ENCODE measurements around the gene MUC15.

MUC15 gene

GRCh38 chr11:26580929-26581328, 8.9 kb upstream of the MUC15 start:
- H3K4me1 ChIP-seq (ENCODE audit: insufficient read depth, low read length, poor library complexity, severe bottlenecking) = no peaks in the 10 kb centered on the region
- no peaks in the 10 kb centered on the region for H3K36me3 ChIP-seq (ENCODE audit: insufficient read depth, low read length)
- H3K79me2 ChIP-seq (ENCODE audit: insufficient read depth, low read length) = no peaks in the 10 kb centered on the region
- H3F3A ChIP-seq (ENCODE audit: low read depth) = no peaks in the 10 kb centered on the region
- H3K4me3 ChIP-seq (ENCODE audit: low read length, poor library complexity, severe bottlenecking) = no peak overlapping the region
- no peak overlapping the region for H3K4me2 ChIP-seq (ENCODE audit: low read depth, low read length, poor library complexity, severe bottlenecking)
- no peaks in the 10 kb centered on the region for H3K9me3 ChIP-seq (ENCODE audit: insufficient read depth, low read depth, low read length)
- no peak overlapping the region for H3K9ac ChIP-seq (ENCODE audit: low read depth, low read length, poor library complexity, severe bottlenecking)
- H2AFZ ChIP-seq (ENCODE audit: low read length) = no peak overlapping the region
- TF ChIP-seq, protein P1, sequence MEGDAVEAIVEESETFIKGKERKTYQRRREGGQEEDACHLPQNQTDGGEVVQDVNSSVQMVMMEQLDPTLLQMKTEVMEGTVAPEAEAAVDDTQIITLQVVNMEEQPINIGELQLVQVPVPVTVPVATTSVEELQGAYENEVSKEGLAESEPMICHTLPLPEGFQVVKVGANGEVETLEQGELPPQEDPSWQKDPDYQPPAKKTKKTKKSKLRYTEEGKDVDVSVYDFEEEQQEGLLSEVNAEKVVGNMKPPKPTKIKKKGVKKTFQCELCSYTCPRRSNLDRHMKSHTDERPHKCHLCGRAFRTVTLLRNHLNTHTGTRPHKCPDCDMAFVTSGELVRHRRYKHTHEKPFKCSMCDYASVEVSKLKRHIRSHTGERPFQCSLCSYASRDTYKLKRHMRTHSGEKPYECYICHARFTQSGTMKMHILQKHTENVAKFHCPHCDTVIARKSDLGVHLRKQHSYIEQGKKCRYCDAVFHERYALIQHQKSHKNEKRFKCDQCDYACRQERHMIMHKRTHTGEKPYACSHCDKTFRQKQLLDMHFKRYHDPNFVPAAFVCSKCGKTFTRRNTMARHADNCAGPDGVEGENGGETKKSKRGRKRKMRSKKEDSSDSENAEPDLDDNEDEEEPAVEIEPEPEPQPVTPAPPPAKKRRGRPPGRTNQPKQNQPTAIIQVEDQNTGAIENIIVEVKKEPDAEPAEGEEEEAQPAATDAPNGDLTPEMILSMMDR (conservative IDR thresholded peaks at IDR 0.05; ENCODE audit: low read length) = no peak
- no peak for TF ChIP-seq EZH2phosphoT487 (IDR thresholded peaks at IDR 0.05; ENCODE audit: borderline replicate concordance)
- no peaks in the 10 kb centered on the region for H4K20me1 ChIP-seq (ENCODE audit: insufficient read depth, low read length, poor library complexity, severe bottlenecking)
- H3K27me3 ChIP-seq (ENCODE audit: insufficient read depth, low read length, poor library complexity, severe bottlenecking) = no peaks in the 10 kb centered on the region
- no peaks in the 10 kb centered on the region for H3K9me2 ChIP-seq (replicated peaks; ENCODE audit: low read depth, low read length)

GRCh38 chr11:26579683-26580082, 7.6 kb upstream of the MUC15 start:
- Histone ChIP-seq H2AFZ (ENCODE audit: low read length) (no peak overlapping the region), H3K79me2 (ENCODE audit: insufficient read depth, low read length) (no peaks in the 10 kb centered on the region), H3K36me3 (ENCODE audit: insufficient read depth, low read length) (no peaks in the 10 kb centered on the region), H3K4me3 (ENCODE audit: low read length, poor library complexity, severe bottlenecking) (no peak overlapping the region), H3K9ac (ENCODE audit: low read depth, low read length, poor library complexity, severe bottlenecking) (no peak overlapping the region), H3F3A (ENCODE audit: low read depth) (no peaks in the 10 kb centered on the region), H3K27me3 (ENCODE audit: insufficient read depth, low read length, poor library complexity, severe bottlenecking) (no peaks in the 10 kb centered on the region), H3K9me3 (ENCODE audit: insufficient read depth, low read depth, low read length) (no peaks in the 10 kb centered on the region), H3K9me2 (replicated peaks; ENCODE audit: low read depth, low read length) (no peaks in the 10 kb centered on the region), H3K4me1 (ENCODE audit: insufficient read depth, low read length, poor library complexity, severe bottlenecking) (no peaks in the 10 kb centered on the region), H3K4me2 (ENCODE audit: low read depth, low read length, poor library complexity, severe bottlenecking) (no peak overlapping the region), H4K20me1 (ENCODE audit: insufficient read depth, low read length, poor library complexity, severe bottlenecking) (no peaks in the 10 kb centered on the region)
- TF ChIP-seq, protein P1 (conservative IDR thresholded peaks at IDR 0.05; ENCODE audit: low read length) = no peak
- no peak for TF ChIP-seq EZH2phosphoT487 (IDR thresholded peaks at IDR 0.05; ENCODE audit: borderline replicate concordance)

DNA sequence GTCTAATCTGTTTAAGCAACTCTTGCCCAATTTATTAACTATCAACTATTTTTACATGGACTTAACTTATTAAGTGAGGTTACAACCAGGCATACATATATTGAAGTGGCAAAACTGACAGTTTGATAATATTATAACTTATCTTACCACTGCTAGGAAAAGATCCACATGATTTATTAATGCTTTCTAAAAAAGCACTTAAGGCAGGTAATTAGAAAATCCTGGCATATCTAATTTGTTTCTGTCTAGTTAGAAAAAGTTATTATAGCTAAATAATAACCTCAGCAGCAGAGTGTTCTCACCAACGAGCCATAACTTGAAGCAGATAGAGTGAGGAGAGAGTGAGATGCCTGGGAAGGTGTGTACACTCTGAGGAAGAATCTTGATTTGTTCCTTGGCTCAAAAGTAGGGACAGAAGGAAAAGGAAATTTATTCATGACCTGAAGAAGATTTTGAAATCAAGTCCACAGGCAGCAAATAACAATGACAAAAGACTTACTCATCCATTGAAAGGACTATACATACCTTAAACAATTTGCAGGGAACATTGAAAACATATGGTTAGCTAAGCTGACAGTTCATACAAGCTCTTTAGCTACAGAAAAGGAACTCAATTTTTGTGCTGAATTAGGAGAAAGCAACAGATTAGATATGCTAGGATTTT, 7.1 kb upstream of the MUC15 start:
- Histone ChIP-seq H3F3A (ENCODE audit: low read depth) (no peaks in the 10 kb centered on the region), H3K4me3 (ENCODE audit: low read length, poor library complexity, severe bottlenecking) (no peak overlapping the region), H3K9me2 (replicated peaks; ENCODE audit: low read depth, low read length) (no peaks in the 10 kb centered on the region), H3K4me2 (ENCODE audit: low read depth, low read length, poor library complexity, severe bottlenecking) (no peak overlapping the region), H4K20me1 (ENCODE audit: insufficient read depth, low read length, poor library complexity, severe bottlenecking) (no peaks in the 10 kb centered on the region), H3K4me1 (ENCODE audit: insufficient read depth, low read length, poor library complexity, severe bottlenecking) (no peaks in the 10 kb centered on the region), H3K9me3 (ENCODE audit: insufficient read depth, low read depth, low read length) (no peaks in the 10 kb centered on the region), H3K27me3 (ENCODE audit: insufficient read depth, low read length, poor library complexity, severe bottlenecking) (no peaks in the 10 kb centered on the region), H3K79me2 (ENCODE audit: insufficient read depth, low read length) (no peaks in the 10 kb centered on the region), H2AFZ (ENCODE audit: low read length) (no peak overlapping the region), H3K36me3 (ENCODE audit: insufficient read depth, low read length) (no peaks in the 10 kb centered on the region), H3K9ac (ENCODE audit: low read depth, low read length, poor library complexity, severe bottlenecking) (no peak overlapping the region)
- TF ChIP-seq, protein P1 (conservative IDR thresholded peaks at IDR 0.05; ENCODE audit: low read length) = no peak
- no peak for TF ChIP-seq EZH2phosphoT487 (IDR thresholded peaks at IDR 0.05; ENCODE audit: borderline replicate concordance)

Data from Loucy (cell line).